Upper lobe of left lung (tissue), 4 donors: ENCODE measurements around the gene CCT4.

Experiments used
- EP300 ChIP-seq, 4 donors: sonication (generic); formaldehyde crosslinking; IDR thresholded peaks; one replicate each; pipeline ENCODE4 v1.5.1; 2017; ENCODE audit warnings: antibody characterized with exemption in 4 of 4, control low read depth in 2 of 4
- POLR2A ChIP-seq, 4 donors: fragments of 450-650 bp; IDR thresholded peaks; one replicate each; pipeline ENCODE4 v1.5.1; 2016 to 2017; ENCODE audit warnings: antibody characterized with exemption in 4 of 4, mild to moderate bottlenecking in 2 of 4
- POLR2AphosphoS5 ChIP-seq, 2 donors: sonication (generic); formaldehyde crosslinking; IDR thresholded peaks; one replicate each; pipeline ENCODE4 v1.5.1; 2017; ENCODE audit warnings: antibody characterized with exemption in 2 of 2
- TF ChIP-seq, protein P1 (sequence below), 6 experiments: fragments of 450-650 bp in 4 of 6; fragments of 200-600 bp in 2 of 6; sonication (generic) in 2 of 6; IDR thresholded peaks; one replicate each; pipeline ENCODE4 v1.5.1; 2016 to 2019; ENCODE audit warnings: antibody characterized with exemption in 6 of 6

DNA sequence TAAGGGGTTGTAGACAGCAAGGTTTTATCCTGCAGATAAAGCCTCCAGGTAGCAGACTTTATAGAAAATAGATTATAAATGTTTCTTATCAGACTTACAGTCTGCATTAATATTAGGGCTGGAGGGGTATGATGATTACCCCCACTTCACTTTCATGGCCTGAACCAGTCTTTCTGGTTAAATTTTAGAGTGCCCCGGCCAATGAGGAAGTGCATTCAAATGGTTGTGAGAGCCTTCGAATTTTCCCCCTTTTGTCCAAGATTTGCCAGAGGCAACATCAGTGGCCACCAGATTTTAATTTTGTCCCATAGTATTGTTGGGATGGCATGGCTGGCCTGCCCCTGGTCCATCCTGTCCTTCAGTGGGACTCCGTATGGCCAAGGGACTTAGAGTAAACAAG, 48.6 kb upstream of the CCT4 start:
- TF ChIP-seq, protein P1, sequence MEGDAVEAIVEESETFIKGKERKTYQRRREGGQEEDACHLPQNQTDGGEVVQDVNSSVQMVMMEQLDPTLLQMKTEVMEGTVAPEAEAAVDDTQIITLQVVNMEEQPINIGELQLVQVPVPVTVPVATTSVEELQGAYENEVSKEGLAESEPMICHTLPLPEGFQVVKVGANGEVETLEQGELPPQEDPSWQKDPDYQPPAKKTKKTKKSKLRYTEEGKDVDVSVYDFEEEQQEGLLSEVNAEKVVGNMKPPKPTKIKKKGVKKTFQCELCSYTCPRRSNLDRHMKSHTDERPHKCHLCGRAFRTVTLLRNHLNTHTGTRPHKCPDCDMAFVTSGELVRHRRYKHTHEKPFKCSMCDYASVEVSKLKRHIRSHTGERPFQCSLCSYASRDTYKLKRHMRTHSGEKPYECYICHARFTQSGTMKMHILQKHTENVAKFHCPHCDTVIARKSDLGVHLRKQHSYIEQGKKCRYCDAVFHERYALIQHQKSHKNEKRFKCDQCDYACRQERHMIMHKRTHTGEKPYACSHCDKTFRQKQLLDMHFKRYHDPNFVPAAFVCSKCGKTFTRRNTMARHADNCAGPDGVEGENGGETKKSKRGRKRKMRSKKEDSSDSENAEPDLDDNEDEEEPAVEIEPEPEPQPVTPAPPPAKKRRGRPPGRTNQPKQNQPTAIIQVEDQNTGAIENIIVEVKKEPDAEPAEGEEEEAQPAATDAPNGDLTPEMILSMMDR (IDR thresholded peaks at IDR 0.05): no peak
- no peak for TF ChIP-seq POLR2AphosphoS5 (IDR thresholded peaks at IDR 0.05)
- no peak for TF ChIP-seq POLR2A (IDR thresholded peaks at IDR 0.05)
- TF ChIP-seq EP300 (IDR thresholded peaks at IDR 0.05): no peak
